Skeletal muscle cell (primary cell): Measurements from ENCODE around the gene IFNA4.
"Not testable (repeated sequence)": the region's sequence is repeated elsewhere in the genome, so short reads cannot be mapped to it uniquely, and the experiment has no call there.

Experiments used
- DNase-seq: peaks from one replicate; pipeline ENCODE4 v3.0.0-alpha.2; 2010; ENCODE audit warnings: low read depth
- H3K4me3 ChIP-seq: 2 replicates; pipeline ENCODE4 v1.5.1; 2011; ENCODE audit warnings: low read depth, mild to moderate bottlenecking, control low read depth, low read length, moderate library complexity

IFNA4 gene

DNA sequence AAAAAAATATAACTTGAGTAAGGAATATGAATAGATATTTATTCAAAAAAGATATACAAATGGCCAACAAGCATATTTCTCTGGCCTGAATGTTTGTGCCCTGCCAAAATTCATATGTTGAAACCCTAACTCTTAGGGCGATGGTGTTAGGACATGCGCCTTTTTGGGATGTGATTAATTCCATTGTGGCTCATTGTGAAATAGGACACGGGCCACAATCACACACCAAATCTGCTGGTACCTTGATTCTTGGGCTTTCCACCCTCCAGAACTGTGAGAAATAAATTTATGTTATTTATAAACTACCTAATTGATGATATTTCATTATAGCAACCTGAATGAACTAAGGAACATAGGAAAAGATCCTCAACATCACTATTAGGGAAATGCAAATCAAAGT lies 15.2 kb downstream of the IFNA4 start:
- DNase-seq: no peak
- H3K4me3 ChIP-seq: no peak overlapping the region

DNA sequence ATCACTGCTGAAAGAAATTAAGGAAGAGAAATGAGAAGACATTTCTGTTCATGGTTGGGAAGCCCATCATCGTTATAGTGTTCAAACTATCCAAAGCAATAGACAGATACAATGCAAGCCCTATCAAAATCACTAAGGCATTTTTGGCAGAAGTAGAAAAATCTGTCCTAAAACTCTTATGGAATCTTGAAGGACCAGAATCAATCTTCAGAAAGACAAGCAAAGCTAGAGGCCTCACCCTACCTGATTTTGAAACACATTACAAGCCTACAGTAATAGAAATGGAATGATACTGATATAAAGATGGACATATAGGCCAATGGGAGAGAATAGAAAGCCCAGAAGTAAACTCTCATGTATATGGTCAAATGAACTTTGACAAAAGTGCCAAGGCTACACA lies 16.0 kb downstream of the IFNA4 start:
- H3K4me3 ChIP-seq: no peak overlapping the region
- no peak for DNase-seq

DNA sequence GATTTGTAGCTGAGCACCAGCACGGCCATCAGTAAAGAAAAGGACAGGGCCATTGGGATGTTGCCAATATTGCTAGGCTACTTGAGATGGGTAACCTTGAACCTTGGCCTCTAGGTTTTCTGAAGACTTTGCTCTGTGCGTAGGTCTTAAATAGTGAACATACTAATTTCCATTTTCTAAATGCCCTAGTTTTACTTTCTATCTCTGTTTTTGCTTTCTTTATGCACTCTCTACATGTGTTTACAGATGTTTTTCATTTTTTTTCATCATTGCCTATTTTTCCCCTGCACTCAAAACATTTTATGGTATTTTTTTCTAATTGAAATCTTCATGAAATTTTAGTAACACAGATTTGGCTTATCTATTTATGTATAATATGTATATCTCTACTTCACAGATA lies 20.8 kb downstream of the IFNA4 start, which contains the start of gene IFNA21:
TSS of gene IFNA21 (minus strand) at position 101 of the 400 bp plus-strand sequence. CDS start at position 53, 48 bp downstream.
- not testable (repeated sequence) for DNase-seq, H3K4me3 ChIP-seq

DNA sequence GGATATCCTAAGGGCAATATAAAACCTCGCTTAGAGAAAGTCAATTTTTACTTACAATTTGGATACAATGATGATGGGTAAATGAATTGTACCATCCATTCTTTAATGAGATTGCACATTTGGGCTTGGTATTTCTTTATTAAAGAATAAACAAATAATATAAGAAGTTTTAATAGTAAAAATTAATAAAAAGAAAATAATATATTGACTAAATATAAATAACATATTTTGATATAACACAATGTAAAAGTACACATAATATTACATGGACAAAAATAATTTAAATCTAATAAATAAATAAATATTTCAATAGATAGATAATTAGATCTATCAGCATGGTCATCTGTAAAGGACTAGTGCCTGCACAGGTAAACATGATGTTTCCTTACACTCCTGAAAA lies 21.9 kb downstream of the IFNA4 start:
- DNase-seq: no peak
- no peak overlapping the region for H3K4me3 ChIP-seq

DNA sequence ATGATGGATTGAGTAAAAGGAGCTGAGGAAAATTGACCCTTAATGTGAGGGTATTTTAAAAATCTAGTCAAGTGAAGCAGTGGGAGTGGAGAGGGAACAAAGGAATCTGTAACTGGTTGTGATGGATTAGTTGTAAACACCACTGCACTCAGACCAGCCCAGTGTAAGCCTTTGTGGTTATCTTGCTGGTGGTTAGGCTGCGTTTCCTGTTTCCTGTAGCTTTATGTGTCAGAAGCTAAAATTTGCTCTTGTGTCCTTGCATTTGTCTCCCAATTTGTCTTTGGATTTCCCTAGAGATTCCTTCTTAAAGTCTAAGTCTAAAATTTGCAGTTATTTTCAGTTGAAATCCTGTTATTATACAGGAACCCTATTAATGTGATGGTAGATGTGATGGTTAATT lies 27.2 kb downstream of the IFNA4 start:
- DNase-seq: peak; percentile 4
- no peak overlapping the region for H3K4me3 ChIP-seq

DNA sequence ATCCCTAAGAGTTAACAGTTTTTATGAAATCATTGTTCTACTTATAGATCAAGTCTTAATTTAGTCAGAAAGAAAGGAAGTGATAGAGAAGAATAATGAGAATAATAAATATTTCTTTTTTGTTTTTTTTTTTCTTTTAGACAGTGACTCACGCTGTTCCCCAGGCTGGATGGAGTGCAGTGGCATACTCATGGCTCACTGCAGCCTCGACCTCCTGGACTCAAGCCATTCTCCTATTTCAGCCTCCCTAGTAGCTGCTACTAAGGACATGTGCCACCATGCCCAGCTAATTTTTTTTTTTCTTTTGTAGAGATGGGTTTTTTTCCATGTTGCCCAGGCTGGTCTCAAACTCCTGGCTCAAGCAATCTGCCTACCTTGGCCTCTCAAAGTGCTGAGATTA lies 31.9 kb downstream of the IFNA4 start:
- H3K4me3 ChIP-seq: no peak overlapping the region
- DNase-seq: no peak

DNA sequence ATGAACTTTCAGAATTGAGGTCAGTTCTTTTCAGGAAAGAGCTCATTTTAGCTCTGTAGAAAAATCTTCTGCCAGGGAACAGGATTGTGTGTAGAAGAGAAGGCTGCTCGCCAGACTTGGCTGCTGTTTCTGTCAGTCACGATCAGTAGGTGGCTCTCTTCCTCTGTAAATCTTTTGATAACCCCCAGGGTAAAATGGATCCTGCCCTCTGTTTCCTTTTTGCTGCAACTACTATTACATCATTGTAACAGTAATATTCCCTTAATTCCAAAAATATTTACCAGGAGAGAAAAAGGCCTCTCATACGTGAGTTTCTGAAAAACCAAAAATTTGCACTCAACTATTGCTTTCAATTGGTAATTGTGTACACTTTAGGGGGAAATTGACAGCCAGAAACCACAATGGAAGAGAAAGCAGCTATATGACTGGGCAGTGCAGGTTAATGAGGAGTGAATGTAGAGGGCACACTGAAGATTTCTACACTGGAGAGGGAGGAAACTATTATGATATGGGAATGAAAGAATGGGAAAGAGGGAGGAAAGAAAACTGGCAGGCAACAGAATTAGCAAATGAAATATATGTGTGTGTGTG lies 33.3 kb downstream of the IFNA4 start:
- no peak overlapping the region for H3K4me3 ChIP-seq
- DNase-seq: peak; percentile 17

DNA sequence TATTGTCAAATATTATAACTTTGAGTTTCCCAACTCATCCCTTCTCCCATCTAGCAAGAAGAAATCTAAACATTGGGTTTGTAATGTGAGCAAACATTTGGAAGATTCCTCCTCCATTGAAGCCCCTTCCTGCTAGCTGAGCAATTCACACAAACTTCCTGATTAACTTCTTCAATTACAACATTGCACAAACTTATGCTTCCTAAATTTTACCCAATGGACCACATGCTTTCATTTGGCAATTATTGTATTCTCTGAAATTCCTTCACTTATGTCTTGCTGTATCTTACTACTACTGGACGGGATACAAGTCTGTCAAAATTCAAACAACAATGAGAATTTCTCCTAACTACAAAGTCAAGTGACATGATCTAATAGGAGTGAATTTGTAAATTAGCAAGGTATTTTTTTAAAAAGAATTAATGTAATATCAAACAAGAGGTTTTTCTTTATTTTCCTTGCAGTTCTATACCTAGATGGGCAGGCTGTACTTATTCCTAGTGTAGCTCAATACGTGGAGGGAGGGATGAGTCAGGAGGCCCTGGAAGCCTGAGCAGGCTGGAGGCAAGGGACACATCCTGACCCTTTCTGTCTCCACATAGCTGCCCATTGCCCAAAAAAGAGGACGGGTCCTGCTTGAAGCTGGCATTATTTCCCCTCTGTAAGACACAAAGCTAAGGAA lies 33.9 kb downstream of the IFNA4 start:
- peak; percentile 17 for DNase-seq
- H3K4me3 ChIP-seq: no peak overlapping the region

DNA sequence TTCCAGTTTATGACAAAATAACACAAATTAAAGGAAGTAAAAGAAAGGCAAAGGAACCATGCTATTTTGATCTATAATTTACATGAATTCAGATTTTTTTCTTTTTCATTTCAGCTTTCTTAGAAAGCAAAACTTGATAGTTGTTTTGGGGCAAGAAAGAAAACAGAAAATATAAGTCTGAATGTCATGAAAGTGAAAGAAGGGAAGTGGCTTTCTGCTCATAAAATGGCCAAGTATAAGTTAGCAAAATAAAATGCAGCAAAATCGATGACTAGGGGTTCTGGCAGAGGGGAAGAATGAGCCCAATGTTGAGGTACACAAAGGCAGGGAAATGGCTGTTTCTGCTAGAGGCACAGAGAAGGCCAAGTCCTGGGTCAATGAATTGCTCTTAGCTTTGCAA lies 42.8 kb downstream of the IFNA4 start:
- DNase-seq: no peak

DNA sequence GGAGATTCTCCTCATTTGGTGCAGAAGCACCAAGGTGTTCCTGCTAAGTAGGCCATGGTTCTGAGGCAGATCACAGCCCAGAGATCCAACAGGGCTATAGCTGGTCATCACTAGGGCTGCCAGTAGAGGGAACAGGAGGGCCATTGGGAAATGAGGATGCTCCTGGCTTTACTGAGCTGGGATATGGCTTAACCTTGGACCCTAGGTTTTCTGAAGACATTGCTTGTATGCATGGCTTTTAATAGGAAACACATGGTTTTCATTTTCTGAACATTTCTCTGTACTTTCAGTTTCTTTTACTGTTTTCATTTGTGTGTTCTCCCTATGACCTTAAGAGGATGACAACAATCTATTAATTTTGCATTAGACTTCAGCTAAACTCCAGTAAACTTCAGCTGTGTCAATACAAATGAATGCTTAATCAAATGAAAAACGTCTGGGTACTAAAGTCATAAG lies 45.9 kb downstream of the IFNA4 start, which contains the start of gene IFNW1:
TSS of gene IFNW1 (minus strand) at position 406 of the 456 bp plus-strand sequence. CDS start at position 144, 262 bp downstream.
- H3K4me3 ChIP-seq: no peak within 1 kb of the TSS
- DNase-seq: no peak

More for the DNA sequence above, 42.8 kb downstream of the IFNA4 start:
- H3K4me3 ChIP-seq: no peak overlapping the region

DNA sequence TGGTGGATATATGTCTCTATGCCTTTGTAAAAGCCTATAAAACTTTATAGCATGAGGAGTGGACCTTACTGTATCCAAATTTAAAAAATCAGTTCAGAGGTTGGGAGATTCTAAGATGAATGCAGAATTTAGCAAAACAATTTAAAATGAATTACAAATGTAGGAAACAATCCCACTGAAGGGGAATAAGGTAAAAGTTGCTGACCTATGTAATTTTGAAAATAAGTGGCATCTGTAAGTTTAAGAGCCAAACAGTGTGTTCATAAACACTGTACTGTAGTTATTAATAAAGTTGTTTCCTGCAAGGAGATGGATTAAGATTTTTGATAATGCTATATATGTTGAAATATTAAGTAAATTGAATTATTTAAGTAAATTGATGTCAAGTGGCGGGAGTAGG lies 50.4 kb downstream of the IFNA4 start:
- no peak overlapping the region for H3K4me3 ChIP-seq
- no peak for DNase-seq
